Psoas muscle (tissue), 8 donors: Measurements from ENCODE around the gene ATP2C1. TPM values are rescaled to one million over a fixed set of nuclear protein-coding genes. Genes with fewer than 3 reads are reported as not detected.

Experiments
- ATAC-seq, 4 donors: fragments of 200-7000 bp; cut with Tn5 transposase; one replicate each; pipeline ENCODE4 v1.9.1; 2020; ENCODE audit warnings: moderate library complexity in 3 of 4, mild to moderate bottlenecking in 2 of 4
- DNase-seq, 2 donors: peaks; one replicate each; pipeline ENCODE4 v3.0.0-alpha.2; 2020
- H3K27ac ChIP-seq: fragments of 200-600 bp; one replicate; pipeline ENCODE4 v1.8.0; 2022
- H3K27me3 ChIP-seq, 3 donors: fragments of 200-600 bp in 1 of 3; one replicate each; pipeline versions ENCODE4 v1.6.1 to v1.8.0; 2013 to 2022; ENCODE audit warnings: low read length in 2 of 3, mild to moderate bottlenecking in 2 of 3, moderate library complexity in 1 of 3; ENCODE audit not compliant: insufficient read depth in 3 of 3
- H3K36me3 ChIP-seq, 2 donors: fragments of 200-600 bp in 1 of 2; one replicate each; pipeline versions ENCODE4 v1.6.1 to v1.8.0; 2013 to 2022; ENCODE audit warnings: low read depth in 1 of 2, mild to moderate bottlenecking in 1 of 2, moderate library complexity in 1 of 2; ENCODE audit not compliant: insufficient read depth in 1 of 2
- H3K4me1 ChIP-seq: fragments of 200-600 bp; one replicate; pipeline ENCODE4 v1.8.0; 2022
- H3K4me3 ChIP-seq: fragments of 200-600 bp; one replicate; pipeline ENCODE4 v1.8.0; 2022; ENCODE audit warnings: mild to moderate bottlenecking
- H3K9me3 ChIP-seq: fragments of 200-600 bp; one replicate; pipeline ENCODE4 v1.8.0; 2022
- CTCF ChIP-seq: fragments of 200-600 bp; IDR thresholded peaks from one replicate; pipeline ENCODE4 v1.8.0; 2022; ENCODE audit warnings: antibody characterized with exemption
- WGBS, 3 donors: extraction: QIAGEN DNeasy Blood & Tissue Kit; methylation state at CpG; one replicate each; pipeline versions ENCODE4 v1.1.6 to v1.1.7; 2013; 5-methylcytosine and 5-hydroxymethylcytosine counted together
- intact Hi-C, 2 donors: fragments of 100-400 bp; cut with DNase I; formaldehyde crosslinking; loops; one replicate each; pipeline versions ENCODE4 v1.11.0 to v1.14.2; 2022
- polyA plus RNA-seq, 3 donors: library from polyadenylated mRNA; stranded (reverse); fragments of 200-250 nt; gene quantifications; one replicate each; pipeline ENCODE4 v1.2.3, GENCODE V29; 2013
- total RNA-seq, 4 donors: library from RNA; stranded (reverse); fragmentation: NEBNext Ultra II Directional in 2 of 4; extraction: Animal tissue kit (Norgen Biotek cat#: 25700) in 2 of 4; gene quantifications; one replicate each; pipeline versions ENCODE4 v1.2.1 to v1.2.4, GENCODE V29; 2021 to 2023
- donor health status: healthy with polysubstance abuse.
- donor health status: DM: no; HTN: no; CAD: no; lungs with moderate emphysema.
- donor health status: Bipolar disorder and iron deficiency.
- donor health status: healthy.
- donor health status: DM: yes; HTN: yes; CAD: no.
- donor health status: DM: no; HTN: no; CAD: no.
- donor health status: DM: no; HTN: no; CAD: no.
- donor health status: DM: yes; HTN: yes; CAD: no.

Gene ATP2C1
- total and polyA plus RNA-seq, 7 donors: 20.5 to 46.2 (median 30.6) TPM

GRCh38 chr3:130955481-130955880 is 61.6 kb downstream of the ATP2C1 start:
- intact Hi-C loops: no loop called here
- H3K4me1 ChIP-seq: no peaks in the 10 kb centered on the region
- no peak overlapping the region for H3K4me3 ChIP-seq
- DNase-seq: no peak
- H3K27ac ChIP-seq: no peak overlapping the region
- no peak for ATAC-seq
- no peak for TF ChIP-seq CTCF
- H3K9me3 ChIP-seq: no peaks in the 10 kb centered on the region
- H3K27me3 ChIP-seq: no peaks in the 10 kb centered on the region
- WGBS, 3 donors: 84 to 88% (median 87%) methylated on average over 5 of the region's 5 CpGs
- H3K36me3 ChIP-seq: peaks cover 4 to 76% of the 10 kb centered on the region in 2 donors

DNA sequence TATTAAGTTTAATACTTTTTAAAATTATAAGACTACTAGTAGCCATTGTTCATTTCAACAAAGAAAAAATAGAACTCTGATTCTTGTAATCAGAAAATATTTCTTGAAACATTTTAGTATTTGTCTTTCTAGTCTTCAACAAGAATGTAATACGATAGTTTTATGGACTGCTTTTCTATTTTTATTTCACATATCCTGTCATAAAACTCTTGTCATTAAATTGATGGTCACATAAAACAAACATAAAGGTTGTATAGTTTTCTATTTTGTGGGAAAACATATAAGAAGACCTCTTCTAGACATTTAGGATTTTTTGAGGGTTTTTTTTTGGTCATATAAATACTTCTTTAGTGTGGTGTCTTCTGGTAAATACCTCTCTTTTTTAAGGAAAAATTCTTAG is 62.4 kb downstream of the ATP2C1 start:
- DNase-seq (no peak), ATAC-seq (no peak)
- H3K4me3 ChIP-seq: no peak overlapping the region
- no peaks in the 10 kb centered on the region for H3K27me3 ChIP-seq
- H3K9me3 ChIP-seq: no peaks in the 10 kb centered on the region
- no peaks in the 10 kb centered on the region for H3K4me1 ChIP-seq
- H3K27ac ChIP-seq: no peak overlapping the region
- 80 to 86% (median 84%) methylated on average over 1 of the region's 1 CpG for WGBS, 3 donors
- peaks cover 4 to 81% of the 10 kb centered on the region in 2 donors for H3K36me3 ChIP-seq
- no peak for TF ChIP-seq CTCF
- intact Hi-C loops: no loop called here

- Histone ChIP-seq H3K4me3 (no peak overlapping the region), H3K27ac (no peak overlapping the region), H3K9me3 (no peaks in the 10 kb centered on the region), H3K27me3 (no peaks in the 10 kb centered on the region), H3K4me1 (no peaks in the 10 kb centered on the region), H3K36me3 (peaks cover 4 to 85% of the 10 kb centered on the region in 2 donors)
- DNase-seq (no peak), ATAC-seq (no peak)
- no peak for TF ChIP-seq CTCF
- 79 to 86% (median 86%) methylated on average over 3 of the region's 3 CpGs for WGBS, 3 donors
- intact Hi-C loops: no loop called here
Observed at GRCh38 chr3:130956721-130957120, 62.8 kb downstream of the ATP2C1 start.

DNA sequence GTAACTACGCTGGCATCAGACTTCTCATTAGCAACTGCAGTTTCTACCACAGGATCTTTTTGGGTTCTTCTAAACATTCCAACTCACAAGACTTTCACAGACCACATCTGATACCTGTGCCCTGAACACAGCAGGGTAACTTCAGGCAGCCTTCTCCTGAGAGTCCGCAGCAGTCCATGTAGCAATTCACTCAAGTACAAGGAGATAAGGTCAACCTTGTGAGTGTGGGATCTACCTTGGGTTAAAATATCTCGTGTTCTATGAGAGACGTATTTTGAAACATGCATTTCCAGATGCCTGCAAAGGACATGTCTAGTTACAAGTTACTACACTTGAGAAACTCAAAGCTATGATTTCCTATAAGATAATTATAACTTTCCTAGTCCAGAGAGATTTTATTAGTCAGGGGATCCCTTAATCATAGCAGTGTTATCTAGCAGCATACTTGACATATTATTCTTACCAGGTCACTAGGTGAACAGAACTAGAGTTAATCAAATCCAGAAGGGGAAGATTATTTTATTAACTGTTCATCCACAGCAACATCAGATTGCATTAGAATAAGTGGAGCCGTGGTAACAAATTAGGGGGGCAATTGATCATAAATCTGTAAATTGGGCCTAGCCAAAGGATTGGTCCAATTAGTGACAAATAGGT is 66.4 kb downstream of the ATP2C1 start:
- no peak overlapping the region for H3K4me3 ChIP-seq
- H3K27me3 ChIP-seq: no peaks in the 10 kb centered on the region
- H3K9me3 ChIP-seq: no peaks in the 10 kb centered on the region
- no peaks in the 10 kb centered on the region for H3K4me1 ChIP-seq
- intact Hi-C loops: no loop called here
- 95 to 98% (median 96%) methylated on average over 5 of the region's 5 CpGs for WGBS, 3 donors
- H3K36me3 ChIP-seq: peaks cover 4 to 89% of the 10 kb centered on the region in 2 donors
- H3K27ac ChIP-seq: no peak overlapping the region
- DNase-seq (no peak), ATAC-seq (no peak)
- no peak for TF ChIP-seq CTCF

DNA sequence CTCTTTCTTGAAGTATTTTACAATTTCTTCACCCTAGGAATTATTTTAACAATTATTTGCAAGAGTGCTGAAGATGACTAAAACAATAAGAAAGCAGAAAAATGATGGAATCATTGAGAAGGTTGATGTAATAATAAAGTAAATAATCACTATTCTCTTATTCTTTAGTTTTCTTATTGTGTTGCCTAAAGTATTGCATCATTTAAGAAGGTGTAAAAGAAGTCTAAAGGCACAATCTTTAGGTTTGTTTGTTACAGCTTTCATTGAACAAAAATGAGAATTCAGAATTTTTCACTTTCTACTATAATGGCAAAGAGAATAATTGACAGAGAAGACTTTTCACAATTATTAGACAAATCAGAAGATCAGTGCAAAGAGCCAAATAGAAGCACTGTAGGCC is 67.6 kb downstream of the ATP2C1 start:
- H3K4me3 ChIP-seq: no peak overlapping the region
- DNase-seq: no peak
- ATAC-seq: no peak
- peaks cover 4 to 89% of the 10 kb centered on the region in 2 donors for H3K36me3 ChIP-seq
- H3K27me3 ChIP-seq: no peaks in the 10 kb centered on the region
- TF ChIP-seq CTCF: no peak
- no peak overlapping the region for H3K27ac ChIP-seq
- H3K9me3 ChIP-seq: no peaks in the 10 kb centered on the region
- H3K4me1 ChIP-seq: no peaks in the 10 kb centered on the region
- intact Hi-C loops: no loop called here
